Right atrium auricular region (tissue), 2 donors: Measurements from ENCODE around the gene GPR37. TPM values are rescaled to one million over a fixed set of nuclear protein-coding genes. Genes with fewer than 3 reads are reported as not detected.

Experiments
- DNase-seq: peaks from one replicate; pipeline ENCODE4 v3.0.0-alpha.2; 2019; ENCODE audit warnings: low spot score
- H3K27ac ChIP-seq, 2 donors: fragments of 200-600 bp; sonication (generic); 1 replicate in 1 of 2; 2 replicates in 1 of 2; pipeline ENCODE4 v1.5.1; 2016 to 2019
- H3K27me3 ChIP-seq, 2 donors: fragments of 200-600 bp; sonication (generic); one replicate each; pipeline versions ENCODE4 v1.5.1 to v1.6.0; 2017 to 2019
- H3K36me3 ChIP-seq: fragments of 200-600 bp; sonication (generic); one replicate; pipeline ENCODE4 v1.5.1; 2016
- H3K4me1 ChIP-seq, 2 donors: fragments of 200-600 bp; sonication (generic); one replicate each; pipeline versions ENCODE4 v1.5.1 to v1.6.0; 2017 to 2019
- H3K4me3 ChIP-seq, 2 donors: fragments of 200-600 bp; sonication (generic); 1 replicate in 1 of 2; 2 replicates in 1 of 2; pipeline ENCODE4 v1.5.1; 2017 to 2019; ENCODE audit warnings: mild to moderate bottlenecking in 1 of 2, moderate library complexity in 1 of 2
- H3K9me3 ChIP-seq, 2 donors: fragments of 200-600 bp; sonication (generic); one replicate each; pipeline ENCODE4 v1.5.1; 2019
- CTCF ChIP-seq, 2 donors: fragments of 200-600 bp; sonication (generic); IDR thresholded peaks; one replicate each; pipeline ENCODE4 v1.5.1; 2019; ENCODE audit warnings: antibody characterized with exemption in 2 of 2
- total RNA-seq, 2 donors: library from RNA; depleted of rRNA; stranded (reverse); fragments of >200 nt; gene quantifications; one replicate each; pipeline ENCODE4 v1.1.0, GENCODE V29; 2016

The GPR37 gene
- total RNA-seq, 2 donors from 2014 or later: 1.1 TPM; not detected in 1

GRCh38 chr7:124769136-124769535 lies 3.5 kb upstream of the GPR37 start:
- Histone ChIP-seq H3K27me3 (peaks cover 9 to 10% of the 10 kb centered on the region in 2 donors), H3K27ac (no peak overlapping the region)
- no peak for TF ChIP-seq CTCF (IDR thresholded peaks at IDR 0.05)

GRCh38 chr7:124768525-124768924 lies 2.9 kb upstream of the GPR37 start:
- Histone ChIP-seq H3K36me3 (no peaks in the 10 kb centered on the region), H3K27me3 (peaks cover 12 to 13% of the 10 kb centered on the region in 2 donors), H3K4me3 (no peak overlapping the region), H3K4me1 (peaks cover 0 to 22% of the 10 kb centered on the region in 2 donors), H3K27ac (no peak overlapping the region), H3K9me3 (no peaks in the 10 kb centered on the region)
- no peak for DNase-seq
- TF ChIP-seq CTCF (IDR thresholded peaks at IDR 0.05): no peak

More at GRCh38 chr7:124769136-124769535, 3.5 kb upstream of the GPR37 start:
- Histone ChIP-seq H3K36me3 (no peaks in the 10 kb centered on the region), H3K4me1 (peaks cover 0 to 20% of the 10 kb centered on the region in 2 donors), H3K4me3 (no peak overlapping the region), H3K9me3 (no peaks in the 10 kb centered on the region)
- no peak for DNase-seq

- no peak overlapping the region for H3K27ac ChIP-seq
- TF ChIP-seq CTCF (IDR thresholded peaks at IDR 0.05): no peak
- H3K4me1 ChIP-seq: peaks cover 0 to 22% of the 10 kb centered on the region in 2 donors
- peak overlapping the region; percentile 42 to 49 for H3K4me3 ChIP-seq
- DNase-seq: no peak
- H3K36me3 ChIP-seq: no peaks in the 10 kb centered on the region
- peaks cover 12 to 13% of the 10 kb centered on the region in 2 donors for H3K27me3 ChIP-seq
- H3K9me3 ChIP-seq: no peaks in the 10 kb centered on the region
Measured at GRCh38 chr7:124764847-124765400, 668 bp downstream of the GPR37 start.

- Histone ChIP-seq H3K4me1 (peaks cover 0 to 22% of the 10 kb centered on the region in 2 donors), H3K27ac (no peak overlapping the region), H3K9me3 (no peaks in the 10 kb centered on the region), H3K36me3 (no peaks in the 10 kb centered on the region), H3K27me3 (peaks cover 12 to 13% of the 10 kb centered on the region in 2 donors), H3K4me3 (peak overlapping the region; percentile 20 to 49)
- no peak for DNase-seq
- TF ChIP-seq CTCF (IDR thresholded peaks at IDR 0.05): no peak
Measured at GRCh38 chr7:124764051-124764846, 1.3 kb downstream of the GPR37 start.

- no peak for TF ChIP-seq CTCF (IDR thresholded peaks at IDR 0.05)
- Histone ChIP-seq H3K27me3 (peaks cover 12 to 13% of the 10 kb centered on the region in 2 donors), H3K9me3 (no peaks in the 10 kb centered on the region), H3K4me1 (peaks cover 0 to 22% of the 10 kb centered on the region in 2 donors), H3K27ac (no peak overlapping the region), H3K4me3 (no peak overlapping the region), H3K36me3 (no peaks in the 10 kb centered on the region)
- no peak for DNase-seq
Measured at GRCh38 chr7:124762611-124763143, 2.9 kb downstream of the GPR37 start.
